ENCODE results near the gene GJD3. TPM values are rescaled to one million over a fixed set of nuclear protein-coding genes. Genes with fewer than 3 reads are reported as not detected.

GJD3 gene
- total and polyA plus RNA-seq, 2 experiments from 2014 or later, result 1.4 TPM; not detected in 1

DNA sequence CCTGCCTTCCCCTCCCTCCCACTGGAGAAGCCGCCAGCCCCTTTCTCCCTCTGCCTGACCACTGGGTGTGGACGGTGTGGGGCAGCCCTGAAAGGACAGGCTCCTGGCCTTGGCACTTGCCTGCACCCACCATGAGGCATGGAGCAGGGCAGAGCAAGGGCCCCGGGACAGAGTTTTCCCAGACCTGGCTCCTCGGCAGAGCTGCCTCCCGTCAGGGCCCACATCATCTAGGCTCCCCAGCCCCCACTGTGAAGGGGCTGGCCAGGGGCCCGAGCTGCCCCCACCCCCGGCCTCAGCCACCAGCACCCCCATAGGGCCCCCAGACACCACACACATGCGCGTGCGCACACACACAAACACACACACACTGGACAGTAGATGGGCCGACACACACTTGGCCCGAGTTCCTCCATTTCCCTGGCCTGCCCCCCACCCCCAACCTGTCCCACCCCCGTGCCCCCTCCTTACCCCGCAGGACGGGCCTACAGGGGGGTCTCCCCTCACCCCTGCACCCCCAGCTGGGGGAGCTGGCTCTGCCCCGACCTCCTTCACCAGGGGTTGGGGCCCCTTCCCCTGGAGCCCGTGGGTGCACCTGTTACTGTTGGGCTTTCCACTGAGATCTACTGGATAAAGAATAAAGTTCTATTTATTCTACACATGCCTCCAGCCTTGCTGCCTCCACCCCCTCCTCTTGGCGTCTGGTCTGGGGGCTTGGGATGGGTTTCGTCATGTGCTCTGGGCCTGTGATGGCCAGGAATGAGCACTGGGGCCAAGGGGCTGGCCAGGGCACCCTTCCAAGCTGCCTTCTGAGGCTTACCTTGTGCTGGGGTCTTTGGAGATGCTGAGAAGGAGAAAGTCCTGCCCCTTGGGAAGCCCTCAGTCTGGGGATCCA lies 7.3 kb downstream of the GJD3 start (continued):
- TF ChIP-seq, protein P1, sequence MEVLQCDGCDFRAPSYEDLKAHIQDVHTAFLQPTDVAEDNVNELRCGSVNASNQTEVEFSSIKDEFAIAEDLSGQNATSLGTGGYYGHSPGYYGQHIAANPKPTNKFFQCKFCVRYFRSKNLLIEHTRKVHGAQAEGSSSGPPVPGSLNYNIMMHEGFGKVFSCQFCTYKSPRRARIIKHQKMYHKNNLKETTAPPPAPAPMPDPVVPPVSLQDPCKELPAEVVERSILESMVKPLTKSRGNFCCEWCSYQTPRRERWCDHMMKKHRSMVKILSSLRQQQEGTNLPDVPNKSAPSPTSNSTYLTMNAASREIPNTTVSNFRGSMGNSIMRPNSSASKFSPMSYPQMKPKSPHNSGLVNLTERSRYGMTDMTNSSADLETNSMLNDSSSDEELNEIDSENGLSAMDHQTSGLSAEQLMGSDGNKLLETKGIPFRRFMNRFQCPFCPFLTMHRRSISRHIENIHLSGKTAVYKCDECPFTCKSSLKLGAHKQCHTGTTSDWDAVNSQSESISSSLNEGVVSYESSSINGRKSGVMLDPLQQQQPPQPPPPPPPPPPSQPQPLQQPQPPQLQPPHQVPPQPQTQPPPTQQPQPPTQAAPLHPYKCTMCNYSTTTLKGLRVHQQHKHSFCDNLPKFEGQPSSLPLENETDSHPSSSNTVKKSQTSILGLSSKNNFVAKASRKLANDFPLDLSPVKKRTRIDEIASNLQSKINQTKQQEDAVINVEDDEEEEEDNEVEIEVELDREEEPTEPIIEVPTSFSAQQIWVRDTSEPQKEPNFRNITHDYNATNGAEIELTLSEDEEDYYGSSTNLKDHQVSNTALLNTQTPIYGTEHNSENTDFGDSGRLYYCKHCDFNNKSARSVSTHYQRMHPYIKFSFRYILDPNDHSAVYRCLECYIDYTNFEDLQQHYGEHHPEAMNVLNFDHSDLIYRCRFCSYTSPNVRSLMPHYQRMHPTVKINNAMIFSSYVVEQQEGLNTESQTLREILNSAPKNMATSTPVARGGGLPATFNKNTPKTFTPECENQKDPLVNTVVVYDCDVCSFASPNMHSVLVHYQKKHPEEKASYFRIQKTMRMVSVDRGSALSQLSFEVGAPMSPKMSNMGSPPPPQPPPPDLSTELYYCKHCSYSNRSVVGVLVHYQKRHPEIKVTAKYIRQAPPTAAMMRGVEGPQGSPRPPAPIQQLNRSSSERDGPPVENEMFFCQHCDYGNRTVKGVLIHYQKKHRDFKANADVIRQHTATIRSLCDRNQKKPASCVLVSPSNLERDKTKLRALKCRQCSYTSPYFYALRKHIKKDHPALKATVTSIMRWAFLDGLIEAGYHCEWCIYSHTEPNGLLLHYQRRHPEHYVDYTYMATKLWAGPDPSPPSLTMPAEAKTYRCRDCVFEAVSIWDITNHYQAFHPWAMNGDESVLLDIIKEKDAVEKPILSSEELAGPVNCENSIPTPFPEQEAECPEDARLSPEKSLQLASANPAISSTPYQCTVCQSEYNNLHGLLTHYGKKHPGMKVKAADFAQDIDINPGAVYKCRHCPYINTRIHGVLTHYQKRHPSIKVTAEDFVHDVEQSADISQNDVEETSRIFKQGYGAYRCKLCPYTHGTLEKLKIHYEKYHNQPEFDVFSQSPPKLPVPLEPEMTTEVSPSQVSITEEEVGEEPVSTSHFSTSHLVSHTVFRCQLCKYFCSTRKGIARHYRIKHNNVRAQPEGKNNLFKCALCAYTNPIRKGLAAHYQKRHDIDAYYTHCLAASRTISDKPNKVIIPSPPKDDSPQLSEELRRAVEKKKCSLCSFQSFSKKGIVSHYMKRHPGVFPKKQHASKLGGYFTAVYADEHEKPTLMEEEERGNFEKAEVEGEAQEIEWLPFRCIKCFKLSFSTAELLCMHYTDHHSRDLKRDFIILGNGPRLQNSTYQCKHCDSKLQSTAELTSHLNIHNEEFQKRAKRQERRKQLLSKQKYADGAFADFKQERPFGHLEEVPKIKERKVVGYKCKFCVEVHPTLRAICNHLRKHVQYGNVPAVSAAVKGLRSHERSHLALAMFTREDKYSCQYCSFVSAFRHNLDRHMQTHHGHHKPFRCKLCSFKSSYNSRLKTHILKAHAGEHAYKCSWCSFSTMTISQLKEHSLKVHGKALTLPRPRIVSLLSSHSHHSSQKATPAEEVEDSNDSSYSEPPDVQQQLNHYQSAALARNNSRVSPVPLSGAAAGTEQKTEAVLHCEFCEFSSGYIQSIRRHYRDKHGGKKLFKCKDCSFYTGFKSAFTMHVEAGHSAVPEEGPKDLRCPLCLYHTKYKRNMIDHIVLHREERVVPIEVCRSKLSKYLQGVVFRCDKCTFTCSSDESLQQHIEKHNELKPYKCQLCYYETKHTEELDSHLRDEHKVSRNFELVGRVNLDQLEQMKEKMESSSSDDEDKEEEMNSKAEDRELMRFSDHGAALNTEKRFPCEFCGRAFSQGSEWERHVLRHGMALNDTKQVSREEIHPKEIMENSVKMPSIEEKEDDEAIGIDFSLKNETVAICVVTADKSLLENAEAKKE (CRISPR knock-in tag; IDR thresholded peaks at IDR 0.05), result no peak
- TF ChIP-seq CREB1 (CRISPR knock-in tag; IDR thresholded peaks at IDR 0.05; ENCODE audit: low read depth) (no peak), EZH2phosphoT487 (IDR thresholded peaks at IDR 0.05; ENCODE audit: unreplicated experiment) (no peak)
- TF ChIP-seq, protein P2, sequence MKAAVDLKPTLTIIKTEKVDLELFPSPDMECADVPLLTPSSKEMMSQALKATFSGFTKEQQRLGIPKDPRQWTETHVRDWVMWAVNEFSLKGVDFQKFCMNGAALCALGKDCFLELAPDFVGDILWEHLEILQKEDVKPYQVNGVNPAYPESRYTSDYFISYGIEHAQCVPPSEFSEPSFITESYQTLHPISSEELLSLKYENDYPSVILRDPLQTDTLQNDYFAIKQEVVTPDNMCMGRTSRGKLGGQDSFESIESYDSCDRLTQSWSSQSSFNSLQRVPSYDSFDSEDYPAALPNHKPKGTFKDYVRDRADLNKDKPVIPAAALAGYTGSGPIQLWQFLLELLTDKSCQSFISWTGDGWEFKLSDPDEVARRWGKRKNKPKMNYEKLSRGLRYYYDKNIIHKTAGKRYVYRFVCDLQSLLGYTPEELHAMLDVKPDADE (IDR thresholded peaks at IDR 0.05), result no peak

All from GM23338 (cell line).